ENCODE data around the gene GRAP2. TPM values are rescaled to one million over a fixed set of nuclear protein-coding genes. Genes with fewer than 3 reads are reported as not detected.

GRAP2 gene
- total RNA-seq, 1 experiment from 2014 or later: 0.12 TPM

DNA sequence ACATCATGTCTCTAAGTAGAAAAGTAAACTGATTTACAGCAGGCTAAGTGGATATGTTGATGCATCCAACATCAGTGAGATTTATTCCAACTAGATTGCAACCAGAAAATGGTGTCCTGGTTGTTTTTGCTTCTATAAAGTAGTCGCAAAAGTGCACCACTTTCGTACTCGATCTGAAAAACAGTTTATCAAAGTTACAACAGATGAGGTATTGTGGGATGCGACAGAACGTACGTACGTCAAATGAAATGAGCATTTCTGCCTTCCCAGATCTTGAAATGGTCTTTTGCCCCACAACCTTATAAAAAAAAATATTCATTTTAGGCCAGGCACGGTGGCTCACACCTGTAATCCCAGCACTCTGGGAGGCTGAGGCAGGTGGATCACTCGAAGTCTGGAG lies 13.7 kb downstream of the GRAP2 start:
- BruUV-seq (replicated peaks): no TSS peak
- no peaks in the 10 kb centered on the region for H3K4me1 Mint-ChIP-seq (ENCODE audit: insufficient read depth, unreplicated experiment)

DNA sequence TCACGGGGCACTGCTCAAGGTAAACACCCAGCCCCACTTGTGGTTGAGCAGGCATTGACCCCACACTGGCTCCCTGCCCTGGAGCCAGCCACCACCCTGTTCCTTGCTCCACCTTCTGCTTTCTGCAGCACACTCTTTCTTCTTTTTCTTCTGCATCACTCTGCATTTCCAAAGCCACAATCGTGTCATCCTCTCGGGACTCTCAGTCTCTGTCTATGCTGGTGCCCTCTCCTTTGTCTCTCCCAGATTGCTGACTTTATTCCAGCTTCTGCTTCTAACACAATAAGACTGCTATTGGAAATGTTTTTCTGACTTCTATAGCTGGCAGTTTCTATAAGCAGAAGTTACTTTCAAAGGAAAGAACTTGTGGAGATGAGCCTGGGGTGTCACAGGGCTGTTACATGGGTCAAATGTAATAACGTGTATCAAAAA lies 14.4 kb downstream of the GRAP2 start:
- H3K36me3 Mint-ChIP-seq (ENCODE audit: insufficient read depth, unreplicated experiment): no peaks in the 10 kb centered on the region
- H3K9me3 Mint-ChIP-seq (ENCODE audit: unreplicated experiment): no peaks in the 10 kb centered on the region
- BruUV-seq (replicated peaks): no TSS peak
- DNase-seq (ENCODE audit: unreplicated experiment): no peak
- no peak overlapping the region for H3K4me3 Mint-ChIP-seq (ENCODE audit: unreplicated experiment)
- TF ChIP-seq, protein P1, sequence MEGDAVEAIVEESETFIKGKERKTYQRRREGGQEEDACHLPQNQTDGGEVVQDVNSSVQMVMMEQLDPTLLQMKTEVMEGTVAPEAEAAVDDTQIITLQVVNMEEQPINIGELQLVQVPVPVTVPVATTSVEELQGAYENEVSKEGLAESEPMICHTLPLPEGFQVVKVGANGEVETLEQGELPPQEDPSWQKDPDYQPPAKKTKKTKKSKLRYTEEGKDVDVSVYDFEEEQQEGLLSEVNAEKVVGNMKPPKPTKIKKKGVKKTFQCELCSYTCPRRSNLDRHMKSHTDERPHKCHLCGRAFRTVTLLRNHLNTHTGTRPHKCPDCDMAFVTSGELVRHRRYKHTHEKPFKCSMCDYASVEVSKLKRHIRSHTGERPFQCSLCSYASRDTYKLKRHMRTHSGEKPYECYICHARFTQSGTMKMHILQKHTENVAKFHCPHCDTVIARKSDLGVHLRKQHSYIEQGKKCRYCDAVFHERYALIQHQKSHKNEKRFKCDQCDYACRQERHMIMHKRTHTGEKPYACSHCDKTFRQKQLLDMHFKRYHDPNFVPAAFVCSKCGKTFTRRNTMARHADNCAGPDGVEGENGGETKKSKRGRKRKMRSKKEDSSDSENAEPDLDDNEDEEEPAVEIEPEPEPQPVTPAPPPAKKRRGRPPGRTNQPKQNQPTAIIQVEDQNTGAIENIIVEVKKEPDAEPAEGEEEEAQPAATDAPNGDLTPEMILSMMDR (IDR thresholded peaks at IDR 0.05; ENCODE audit: unreplicated experiment): no peak
- H3K27ac Mint-ChIP-seq (ENCODE audit: low read depth, unreplicated experiment): no peak overlapping the region
- no peaks in the 10 kb centered on the region for H3K4me1 Mint-ChIP-seq (ENCODE audit: insufficient read depth, unreplicated experiment)
- CTCF ChIA-PET: no interaction called here
- POLR2A ChIA-PET: interaction anchor here (0.6 kb wide), 1 partner anchor 154 kb away, joined by 3 read pairs; no protein-coding TSS in a partner anchor
- peaks cover 65% of the 10 kb centered on the region for H3K27me3 Mint-ChIP-seq (ENCODE audit: insufficient read depth, unreplicated experiment)
- intact Hi-C loops (cut with micrococcal nuclease): no loop called here

More for the DNA sequence above, 13.7 kb downstream of the GRAP2 start:
- H3K27ac Mint-ChIP-seq (ENCODE audit: low read depth, unreplicated experiment): no peak overlapping the region
- TF ChIP-seq, protein P1 (IDR thresholded peaks at IDR 0.05; ENCODE audit: unreplicated experiment): no peak
- no peaks in the 10 kb centered on the region for H3K36me3 Mint-ChIP-seq (ENCODE audit: insufficient read depth, unreplicated experiment)
- ChIA-PET POLR2A (interaction anchor here (0.6 kb wide), 1 partner anchor 153 kb away, joined by 3 read pairs; no protein-coding TSS in a partner anchor), CTCF (no interaction called here)
- no peak for DNase-seq (ENCODE audit: unreplicated experiment)
- intact Hi-C loops (cut with micrococcal nuclease): no loop called here
- peaks cover 65% of the 10 kb centered on the region for H3K27me3 Mint-ChIP-seq (ENCODE audit: insufficient read depth, unreplicated experiment)
- no peaks in the 10 kb centered on the region for H3K9me3 Mint-ChIP-seq (ENCODE audit: unreplicated experiment)
- no peak overlapping the region for H3K4me3 Mint-ChIP-seq (ENCODE audit: unreplicated experiment)

DNA sequence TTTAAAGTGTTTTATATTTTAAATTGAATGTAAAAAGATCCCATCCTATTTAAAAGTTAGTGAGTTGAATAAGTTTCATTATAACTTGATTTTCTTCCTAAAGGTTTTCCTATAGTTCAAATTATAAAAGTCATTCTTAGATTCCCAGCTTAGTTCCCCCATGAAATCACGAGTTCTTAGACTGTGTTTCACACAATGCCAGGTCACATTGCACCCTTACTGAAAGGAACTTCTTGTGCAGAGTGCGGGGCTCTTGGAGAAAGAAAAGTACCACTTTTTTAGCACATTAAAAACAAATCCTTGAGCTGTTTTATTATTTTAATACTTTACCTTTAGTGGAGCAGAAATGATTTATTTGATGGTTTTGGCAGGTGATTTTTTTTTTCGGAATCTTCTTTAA lies 15.6 kb downstream of the GRAP2 start:
- TF ChIP-seq, protein P1 (IDR thresholded peaks at IDR 0.05; ENCODE audit: unreplicated experiment): no peak
- H3K4me1 Mint-ChIP-seq (ENCODE audit: insufficient read depth, unreplicated experiment): no peaks in the 10 kb centered on the region
- BruUV-seq (replicated peaks): no TSS peak
- no peak for DNase-seq (ENCODE audit: unreplicated experiment)
- no peak overlapping the region for H3K4me3 Mint-ChIP-seq (ENCODE audit: unreplicated experiment)
- no peaks in the 10 kb centered on the region for H3K36me3 Mint-ChIP-seq (ENCODE audit: insufficient read depth, unreplicated experiment)
- H3K27me3 Mint-ChIP-seq (ENCODE audit: insufficient read depth, unreplicated experiment): peaks cover 74% of the 10 kb centered on the region
- intact Hi-C loops (cut with micrococcal nuclease): no loop called here
- H3K9me3 Mint-ChIP-seq (ENCODE audit: unreplicated experiment): no peaks in the 10 kb centered on the region
- POLR2A ChIA-PET: interaction anchor here (1.3 to 1.8 kb wide), 2 partner anchors 16 to 45 kb away, joined by 3 to 4 read pairs; no protein-coding TSS in a partner anchor
- CTCF ChIA-PET: interaction anchor here (0.6 to 0.7 kb wide), 3 partner anchors 13 to 43 kb away, joined by 4 to 5 read pairs (median 4); no protein-coding TSS in a partner anchor
- no peak overlapping the region for H3K27ac Mint-ChIP-seq (ENCODE audit: low read depth, unreplicated experiment)

DNA sequence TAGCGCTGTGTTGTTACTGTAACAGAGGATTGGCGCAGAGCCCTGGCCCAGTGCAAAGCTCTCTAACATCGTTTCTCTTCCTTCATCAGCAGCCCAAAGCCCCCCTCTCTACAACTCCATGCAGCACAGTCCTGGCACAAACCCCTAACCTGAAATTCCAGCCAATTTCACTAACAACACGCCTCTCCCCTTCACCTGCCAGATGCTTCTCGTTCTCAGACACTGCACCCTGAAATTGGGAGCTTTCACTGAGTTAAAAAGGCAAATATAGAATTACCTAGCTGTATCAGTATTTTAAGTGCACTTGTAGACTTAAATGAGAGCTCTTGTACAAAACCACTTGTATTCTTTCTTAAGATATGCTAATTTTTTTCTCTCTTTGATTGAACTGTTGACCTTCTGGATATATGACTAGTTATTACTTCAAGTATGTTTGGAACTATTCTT lies 16.3 kb downstream of the GRAP2 start:
- Mint-ChIP-seq H3K4me1 (ENCODE audit: insufficient read depth, unreplicated experiment) (no peaks in the 10 kb centered on the region), H3K9me3 (ENCODE audit: unreplicated experiment) (no peaks in the 10 kb centered on the region), H3K27ac (ENCODE audit: low read depth, unreplicated experiment) (peak overlapping the region; percentile 20), H3K27me3 (ENCODE audit: insufficient read depth, unreplicated experiment) (peaks cover 81% of the 10 kb centered on the region), H3K4me3 (ENCODE audit: unreplicated experiment) (no peak overlapping the region), H3K36me3 (ENCODE audit: insufficient read depth, unreplicated experiment) (no peaks in the 10 kb centered on the region)
- ChIA-PET POLR2A (interaction anchor here (0.6 to 1.8 kb wide), 3 partner anchors 11 to 431 kb away, joined by 3 to 4 read pairs (median 3); no protein-coding TSS in a partner anchor), CTCF (interaction anchor here (1.2 kb wide), 1 partner anchor 21 kb away, joined by 3 read pairs; no protein-coding TSS in a partner anchor)
- intact Hi-C loops (cut with micrococcal nuclease): no loop called here
- TF ChIP-seq, protein P1 (IDR thresholded peaks at IDR 0.05; ENCODE audit: unreplicated experiment): no peak
- DNase-seq (ENCODE audit: unreplicated experiment): no peak
- no TSS peak for BruUV-seq (replicated peaks)
